Non-pigmented ciliary epithelial cell (primary cell): ENCODE data around the gene FXYD3.
"Not testable (repeated sequence)": the region's sequence is repeated elsewhere in the genome, so short reads cannot be mapped to it uniquely, and the experiment has no call there.

Source experiments
- DNase-seq: peaks from one replicate; pipeline ENCODE4 v3.0.0-alpha.2; 2010; ENCODE audit warnings: low read depth

The FXYD3 gene

GRCh38 chr19:35124098-35125060 is 8.8 kb downstream of the FXYD3 start:
- peak; percentile 51 for DNase-seq

- no peak for DNase-seq
Measured at GRCh38 chr19:35125270-35125717, 9.7 kb downstream of the FXYD3 start.

DNA sequence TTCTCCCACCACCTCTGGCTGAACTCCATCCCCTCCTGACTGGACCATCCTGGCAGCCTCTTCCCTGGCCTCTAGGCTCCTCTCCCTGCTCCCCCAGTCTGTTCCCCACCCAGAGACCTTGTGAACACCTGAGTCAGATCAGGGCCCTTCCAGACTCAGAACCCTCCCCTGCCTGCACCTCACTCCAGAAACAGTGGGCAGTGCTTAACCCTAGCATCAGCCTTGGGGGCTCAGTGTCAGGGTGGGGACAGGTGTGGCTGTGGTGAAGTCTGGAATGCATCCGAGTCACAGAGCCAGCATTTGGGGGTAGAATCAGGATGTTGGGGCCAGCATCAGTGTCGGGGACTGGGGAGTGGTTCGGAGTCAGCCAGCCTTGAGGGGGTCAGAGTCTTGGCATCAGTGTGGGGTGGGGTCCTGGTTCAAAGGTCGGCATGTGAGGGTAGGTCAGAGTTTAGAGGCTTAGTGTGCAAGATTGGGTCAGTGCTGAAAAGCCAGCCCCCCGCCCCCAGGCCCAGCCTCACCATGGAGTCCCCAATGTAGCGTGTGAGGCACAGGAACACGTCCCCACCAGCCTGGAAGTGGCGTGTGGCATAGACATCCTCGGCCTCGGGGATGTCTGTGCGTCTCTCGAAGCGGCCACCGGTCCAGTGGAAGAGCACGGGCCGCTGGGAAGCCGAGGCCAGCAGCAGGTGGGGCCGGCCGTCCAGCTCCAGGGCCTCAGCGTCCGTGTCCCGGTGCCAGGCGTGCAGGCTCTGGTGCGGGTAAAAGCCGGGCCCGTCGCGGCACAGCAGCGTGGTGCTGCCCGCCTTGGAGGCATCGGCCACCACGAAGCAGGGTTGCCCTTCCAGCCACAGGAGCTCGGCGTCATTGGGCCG is 10.4 kb downstream of the FXYD3 start:
- DNase-seq: no peak

DNA sequence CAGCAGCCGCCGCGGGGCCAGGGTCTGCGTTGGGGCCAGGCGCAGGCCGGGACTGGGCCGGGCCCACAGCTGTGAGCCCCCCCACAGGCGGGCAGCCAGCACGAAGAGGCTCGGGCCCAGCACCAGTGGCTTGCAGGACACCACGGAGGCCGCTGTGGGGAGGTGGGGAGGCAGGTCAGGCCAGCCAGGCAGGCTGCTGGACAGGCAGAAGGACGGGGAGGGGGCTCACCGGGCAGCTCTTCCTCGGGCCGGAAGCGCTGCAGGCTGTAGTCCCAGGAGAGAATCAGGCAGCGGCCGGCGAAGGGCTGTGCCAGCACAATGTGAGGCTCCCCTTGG is 11.0 kb downstream of the FXYD3 start:
- no peak for DNase-seq

DNA sequence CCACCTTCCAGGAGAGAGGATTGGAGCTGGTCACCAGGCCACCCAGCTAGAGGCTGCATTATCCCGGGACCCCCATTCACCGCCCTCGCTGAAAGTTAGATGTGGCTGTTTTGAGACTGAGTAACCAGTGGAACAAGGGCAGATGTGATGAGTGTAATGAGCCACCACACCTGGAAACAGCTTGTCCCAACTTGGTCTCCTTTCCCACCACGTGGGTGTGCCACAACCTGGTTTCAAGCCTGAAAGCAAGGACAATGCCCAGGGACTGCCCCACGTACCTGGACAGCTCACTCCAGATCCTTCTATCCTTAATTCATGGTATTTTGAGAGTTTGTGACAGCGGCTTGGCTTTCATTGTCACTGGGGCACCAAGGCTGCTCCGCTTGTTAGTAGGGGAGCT is 12.2 kb downstream of the FXYD3 start:
- DNase-seq: no peak

- no peak for DNase-seq
Measured at GRCh38 chr19:35128398-35129057, 12.9 kb downstream of the FXYD3 start.

DNA sequence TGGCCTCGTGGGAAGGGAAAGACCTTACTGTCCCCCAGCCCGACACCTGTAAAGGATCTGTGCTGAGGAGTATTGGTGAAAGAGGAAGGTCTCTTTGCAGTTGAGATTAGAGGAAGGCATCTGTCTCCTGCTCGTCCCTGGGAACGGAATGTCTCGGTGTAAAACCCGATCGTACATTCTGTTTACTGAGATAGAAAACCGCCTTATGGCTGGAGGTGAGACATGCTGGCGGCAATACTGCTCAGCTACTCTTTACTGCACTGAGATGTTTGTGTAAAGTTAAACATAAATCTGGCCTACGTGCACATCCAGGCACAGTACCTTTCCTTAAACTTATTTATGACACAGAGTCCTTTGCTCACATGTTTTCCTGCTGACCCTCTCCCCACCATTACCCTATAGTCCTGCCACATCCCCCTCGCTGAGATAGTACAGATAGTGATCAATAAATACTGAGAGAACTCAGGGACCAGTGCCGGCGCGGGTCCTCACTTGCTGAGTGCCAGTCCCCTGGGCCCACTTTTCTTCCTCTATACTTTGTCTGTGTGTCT is 14.2 kb downstream of the FXYD3 start:
- DNase-seq: not testable (repeated sequence)

- DNase-seq: no peak
Measured at GRCh38 chr19:35130761-35131720, 15.4 kb downstream of the FXYD3 start.

GRCh38 chr19:35132254-35132653 is 16.6 kb downstream of the FXYD3 start:
- no peak for DNase-seq

- DNase-seq: no peak
Measured at GRCh38 chr19:35133826-35134225, 18.2 kb downstream of the FXYD3 start.

DNA sequence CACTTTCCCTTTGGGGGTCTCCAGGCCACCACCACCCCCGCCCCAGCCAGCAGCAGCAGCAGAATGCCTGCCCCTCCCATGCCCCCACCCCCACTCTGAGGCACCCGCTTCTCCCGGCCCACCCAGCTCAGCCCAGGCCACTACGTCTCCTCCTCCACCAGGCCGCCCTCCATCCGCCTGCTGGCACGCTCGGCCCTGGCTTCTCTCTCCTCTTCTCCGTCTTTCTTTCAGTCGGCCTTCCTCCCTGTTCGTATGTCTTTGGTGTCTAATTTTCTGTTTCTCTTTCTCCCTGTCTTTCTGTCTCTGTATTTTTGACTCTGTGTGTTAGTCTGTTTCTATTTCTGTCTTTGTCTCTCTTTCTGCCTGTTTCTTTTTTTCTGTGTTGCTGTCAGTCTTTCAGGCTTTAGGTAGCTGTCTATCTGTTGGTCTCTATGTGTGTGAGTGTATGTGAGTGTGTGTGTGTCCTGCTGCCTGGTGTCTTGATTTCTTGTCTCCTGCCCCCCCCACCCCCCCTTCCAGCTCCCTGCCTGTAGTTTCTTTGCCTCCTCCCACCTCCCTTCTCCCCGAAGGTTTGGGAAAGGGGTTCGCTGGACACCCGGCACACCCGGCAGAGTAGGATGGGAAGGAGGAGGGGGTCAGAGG is 19.1 kb downstream of the FXYD3 start, which contains the start of gene LGI4:
TSS of gene LGI4 (minus strand) at position 459 of the 642 bp plus-strand sequence. CDS start at position 80, 379 bp downstream.
- DNase-seq: no peak

GRCh38 chr19:35135389-35135909 is 19.8 kb downstream of the FXYD3 start:
- DNase-seq: no peak

- no peak for DNase-seq
Measured at GRCh38 chr19:35136231-35136630, 20.6 kb downstream of the FXYD3 start.

- DNase-seq: no peak
Measured at GRCh38 chr19:35136977-35137702, 21.5 kb downstream of the FXYD3 start.

- DNase-seq: no peak
Measured at GRCh38 chr19:35138305-35138892, 22.8 kb downstream of the FXYD3 start, which contains the start of gene FXYD1. FXYD1 (plus strand) TSS chr19:35138824; CDS start chr19:35140080, 1,256 bp downstream.

DNA sequence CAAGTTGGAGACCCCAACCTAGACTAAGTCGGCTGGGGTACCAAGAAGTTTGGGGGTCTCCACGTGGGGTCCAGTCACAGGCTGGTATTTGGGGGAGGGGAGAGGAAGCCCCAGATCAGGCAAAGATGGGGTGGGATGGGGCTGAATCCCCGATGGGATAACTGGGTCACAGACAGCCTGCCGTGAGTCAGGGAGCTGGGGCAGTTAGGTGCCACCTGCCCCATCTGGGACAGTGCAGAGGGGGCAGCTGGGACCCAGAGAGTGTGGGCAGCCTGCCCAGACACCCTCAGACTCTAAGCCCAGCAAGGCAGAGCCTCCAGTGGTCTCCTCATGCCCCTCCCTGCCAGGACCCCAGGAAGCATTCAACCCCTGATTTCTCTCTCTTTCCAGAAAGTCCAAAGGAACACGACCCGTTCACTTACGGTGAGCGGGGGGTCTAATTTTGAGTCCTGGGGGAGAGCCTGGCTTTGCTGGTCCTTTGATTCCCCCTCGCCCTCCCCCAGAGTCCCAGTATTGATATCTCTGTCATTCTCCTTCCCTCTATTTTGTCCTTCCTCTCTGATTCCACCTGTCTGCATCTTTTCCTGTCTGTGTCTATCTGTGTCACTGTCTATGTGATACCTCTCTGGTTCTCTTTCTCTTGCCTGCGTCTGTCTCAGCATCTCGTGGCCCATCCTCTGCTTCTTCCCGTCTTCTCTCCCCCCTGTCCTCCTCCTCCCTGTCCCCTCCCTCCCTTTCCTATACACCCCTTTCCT is 24.8 kb downstream of the FXYD3 start:
- DNase-seq: no peak

GRCh38 chr19:35140962-35141836 is 25.6 kb downstream of the FXYD3 start:
- DNase-seq: no peak
